CD14-positive monocyte (primary cell): Measurements from ENCODE around the gene NDUFB8. TPM values are rescaled to one million over a fixed set of nuclear protein-coding genes. Genes with fewer than 3 reads are reported as not detected.

Source experiments
- DNase-seq, 3 donors: peaks; one replicate each; pipeline ENCODE4 v3.0.0-alpha.2; 2011 to 2022
- H2AFZ ChIP-seq: 2 replicates; pipeline ENCODE4 v1.6.0; 2012; ENCODE audit warnings: mild to moderate bottlenecking, low read depth, low read length, inconsistent platforms; ENCODE audit not compliant: insufficient read depth, poor library complexity, severe bottlenecking
- H3K27ac ChIP-seq, 2 donors: 1 replicate in 1 of 2; 2 replicates in 1 of 2; pipeline ENCODE4 v1.5.1; 2012 to 2013; ENCODE audit warnings: low read length in 2 of 2, control low read depth in 1 of 2, inconsistent platforms in 1 of 2, low read depth in 1 of 2, mild to moderate bottlenecking in 1 of 2
- H3K27me3 ChIP-seq, 2 donors: one replicate each; pipeline versions ENCODE4 v1.6.0 to v1.6.1; 2011 to 2013; ENCODE audit warnings: low read length in 2 of 2; ENCODE audit not compliant: control insufficient read depth in 2 of 2, insufficient read depth in 2 of 2
- H3K36me3 ChIP-seq, 2 donors: replicated peaks in 1 of 2; 1 replicate in 1 of 2; 2 replicates in 1 of 2; pipeline versions ENCODE4 v1.5.1 to v1.6.1; 2012 to 2013; ENCODE audit warnings: low read length in 2 of 2, control low read depth in 1 of 2, inconsistent platforms in 1 of 2, mild to moderate bottlenecking in 1 of 2; ENCODE audit not compliant: insufficient read depth in 2 of 2, control insufficient read depth in 1 of 2
- H3K4me1 ChIP-seq, 2 donors: 1 replicate in 1 of 2; 2 replicates in 1 of 2; pipeline versions ENCODE4 v1.5.1 to v1.6.1; 2012 to 2013; ENCODE audit warnings: low read length in 2 of 2, control low read depth in 1 of 2, inconsistent platforms in 1 of 2, mild to moderate bottlenecking in 1 of 2, moderate library complexity in 1 of 2; ENCODE audit not compliant: insufficient read depth in 2 of 2, control insufficient read depth in 1 of 2
- H3K4me2 ChIP-seq: replicated peaks from 2 replicates; pipeline ENCODE3; 2012; ENCODE audit warnings: low read length, moderate library complexity, mild to moderate bottlenecking; ENCODE audit not compliant: poor library complexity, severe bottlenecking; ENCODE audit errors: extremely low read depth
- H3K4me3 ChIP-seq, 3 experiments: fragments of 200-600 bp in 1 of 3; sonication (generic) in 1 of 3; replicated peaks in 1 of 3; 1 replicate in 2 of 3; 2 replicates in 1 of 3; pipeline ENCODE4 v1.5.1; 2011 to 2013; ENCODE audit warnings: low read length in 3 of 3, mild to moderate bottlenecking in 3 of 3, control low read depth in 2 of 3, low read depth in 2 of 3, inconsistent platforms in 1 of 3, moderate library complexity in 1 of 3
- H3K79me2 ChIP-seq: 2 replicates; pipeline ENCODE4 v1.6.0; 2012; ENCODE audit warnings: mild to moderate bottlenecking, control low read depth, inconsistent platforms, low read length, moderate library complexity; ENCODE audit not compliant: insufficient read depth
- H3K9ac ChIP-seq: 2 replicates; pipeline ENCODE4 v1.6.0; 2017; ENCODE audit warnings: low read length, mild to moderate bottlenecking; ENCODE audit not compliant: insufficient read depth, poor library complexity, severe bottlenecking
- H3K9me3 ChIP-seq, 2 donors: replicated peaks in 1 of 2; 1 replicate in 1 of 2; 2 replicates in 1 of 2; pipeline versions ENCODE4 v1.5.1 to v1.6.1; 2012 to 2013; ENCODE audit warnings: low read length in 2 of 2, control low read depth in 1 of 2; ENCODE audit not compliant: control insufficient read depth in 1 of 2, insufficient read depth in 1 of 2
- H4K20me1 ChIP-seq: 2 replicates; pipeline ENCODE4 v1.6.0; 2012; ENCODE audit warnings: mild to moderate bottlenecking, low read length, control low read depth, moderate library complexity; ENCODE audit not compliant: insufficient read depth
- H3K27ac Mint-ChIP-seq, 7 donors: one replicate each; pipeline ENCODE4 v1.8.0; 2020; ENCODE audit warnings: mild to moderate bottlenecking in 7 of 7, mixed read lengths in 7 of 7, moderate library complexity in 6 of 7, inconsistent platforms in 2 of 7
- H3K27me3 Mint-ChIP-seq, 3 donors: one replicate each; pipeline ENCODE4 v1.8.0; 2021 to 2022; ENCODE audit warnings: low read depth in 3 of 3, mild to moderate bottlenecking in 3 of 3, mixed read lengths in 3 of 3, moderate library complexity in 3 of 3, inconsistent platforms in 1 of 3
- H3K36me3 Mint-ChIP-seq, 2 donors: one replicate each; pipeline ENCODE4 v1.8.0; 2020; ENCODE audit warnings: mixed read lengths in 2 of 2, inconsistent platforms in 1 of 2, mild to moderate bottlenecking in 1 of 2
- H3K4me1 Mint-ChIP-seq: one replicate; pipeline ENCODE4 v1.8.0; 2020; ENCODE audit warnings: mild to moderate bottlenecking, mixed read lengths
- H3K4me3 Mint-ChIP-seq, 2 donors: one replicate each; pipeline ENCODE4 v1.8.0; 2020; ENCODE audit warnings: mild to moderate bottlenecking in 2 of 2, mixed read lengths in 2 of 2, moderate library complexity in 1 of 2
- H3K9me3 Mint-ChIP-seq, 7 donors: one replicate each; pipeline ENCODE4 v1.8.0; 2020 to 2022; ENCODE audit warnings: mixed read lengths in 7 of 7, mild to moderate bottlenecking in 6 of 7, moderate library complexity in 6 of 7, inconsistent platforms in 2 of 7
- CTCF ChIP-seq: fragments of 200-600 bp; IDR thresholded peaks from one replicate; pipeline ENCODE4 v1.8.0; 2022; ENCODE audit warnings: antibody characterized with exemption, mild to moderate bottlenecking
- WGBS: methylation state at CpG from one replicate; pipeline ENCODE4 v1.1.5; 2013; ENCODE audit warnings: missing lambda C conversion rate; ENCODE audit not compliant: insufficient coverage; 5-methylcytosine and 5-hydroxymethylcytosine counted together
- intact Hi-C, 2 donors: fragments of 100-400 bp; cut with micrococcal nuclease; formaldehyde crosslinking; loops; one replicate each; pipeline versions ENCODE4 v1.15.0 to v1.15.1; 2023
- polyA plus RNA-seq, 3 donors: library from polyadenylated mRNA; depleted of rRNA in 1 of 3; unstranded in 2 of 3; stranded (reverse) in 1 of 3; fragments of 300-500 nt in 2 of 3; fragments of >200 nt in 1 of 3; fragmentation: Illumina TruSeq in 2 of 3; gene quantifications; 1 replicate in 2 of 3; 2 replicates in 1 of 3; pipeline ENCODE4 v1.2.3, GENCODE V29; 2012 to 2021

NDUFB8 gene
- polyA plus RNA-seq, 3 donors = 124 to 419 (median 381) TPM

- no peaks in the 10 kb centered on the region for H3K9me3 ChIP-seq
- Mint-ChIP-seq H3K4me3 (no peak overlapping the region), H3K36me3 (peaks cover 46 to 59% of the 10 kb centered on the region in 2 donors), H3K27me3 (no peaks in the 10 kb centered on the region), H3K9me3 (no peaks in the 10 kb centered on the region), H3K27ac (no peak overlapping the region), H3K4me1 (peaks cover 10% of the 10 kb centered on the region)
- no peak overlapping the region for H3K9ac ChIP-seq
- no peak overlapping the region for H2AFZ ChIP-seq
- H3K79me2 ChIP-seq = no peaks in the 10 kb centered on the region
- intact Hi-C loops = no loop called here
- WGBS = 94% methylated on average over 5 of the region's 5 CpGs
- no peaks in the 10 kb centered on the region for H3K27me3 ChIP-seq
- H3K27ac ChIP-seq = no peak overlapping the region
- no peak for DNase-seq
- no peak overlapping the region for H3K4me3 ChIP-seq
- H4K20me1 ChIP-seq = no peaks in the 10 kb centered on the region
- H3K4me2 ChIP-seq = no peak overlapping the region
- peaks cover 26 to 47% of the 10 kb centered on the region in 2 donors for H3K36me3 ChIP-seq
- peaks cover 12% of the 10 kb centered on the region in 2 donors for H3K4me1 ChIP-seq
- TF ChIP-seq CTCF = no peak
Measured at GRCh38 chr10:100507357-100507732, 22.3 kb downstream of the NDUFB8 start.

GRCh38 chr10:100506596-100507356 lies 22.9 kb downstream of the NDUFB8 start:
- Histone ChIP-seq H3K4me2 (no peak overlapping the region), H2AFZ (no peak overlapping the region), H3K79me2 (no peaks in the 10 kb centered on the region), H3K36me3 (peaks cover 32 to 52% of the 10 kb centered on the region in 2 donors), H3K9me3 (no peaks in the 10 kb centered on the region), H3K9ac (no peak overlapping the region), H4K20me1 (no peaks in the 10 kb centered on the region), H3K4me1 (peaks cover 12% of the 10 kb centered on the region in 2 donors), H3K4me3 (no peak overlapping the region), H3K27ac (no peak overlapping the region), H3K27me3 (no peaks in the 10 kb centered on the region)
- Mint-ChIP-seq H3K9me3 (no peaks in the 10 kb centered on the region), H3K4me1 (peaks cover 12% of the 10 kb centered on the region), H3K4me3 (no peak overlapping the region), H3K27me3 (no peaks in the 10 kb centered on the region), H3K36me3 (peaks cover 50 to 60% of the 10 kb centered on the region in 2 donors), H3K27ac (no peak overlapping the region)
- intact Hi-C loops = no loop called here
- WGBS = 94% methylated on average over 4 of the region's 5 CpGs
- no peak for TF ChIP-seq CTCF
- DNase-seq = no peak
